Liver (tissue), 3 donors: ENCODE measurements around the gene NAA40.

Experiments
- GABPA ChIP-seq, 2 donors: IDR thresholded peaks in 1 of 2; conservative IDR thresholded peaks in 1 of 2; 2 replicates each; pipeline ENCODE4 v1.6.1; 2016; ENCODE audit warnings: antibody characterized with exemption in 2 of 2, mild to moderate bottlenecking in 1 of 2, moderate library complexity in 1 of 2
- HNF4G ChIP-seq: IDR thresholded peaks from 2 replicates; pipeline ENCODE4 v1.6.1; 2016; ENCODE audit warnings: antibody characterized with exemption
- JUND ChIP-seq, 2 donors: IDR thresholded peaks; 2 replicates each; pipeline ENCODE4 v1.6.1; 2016; ENCODE audit warnings: antibody characterized with exemption in 2 of 2
- MAX ChIP-seq: IDR thresholded peaks from 2 replicates; pipeline ENCODE4 v1.6.1; 2016; ENCODE audit warnings: antibody characterized with exemption
- RAD21 ChIP-seq, 2 donors: IDR thresholded peaks; 2 replicates each; pipeline ENCODE4 v1.6.1; 2016; ENCODE audit warnings: antibody characterized with exemption in 2 of 2, mild to moderate bottlenecking in 2 of 2
- SP1 ChIP-seq: IDR thresholded peaks from 2 replicates; pipeline ENCODE4 v1.6.1; 2018; ENCODE audit warnings: antibody characterized with exemption, mild to moderate bottlenecking
- TAF1 ChIP-seq: conservative IDR thresholded peaks from 2 replicates; pipeline ENCODE4 v1.6.1; 2016; ENCODE audit warnings: antibody characterized with exemption, mild to moderate bottlenecking
- YY1 ChIP-seq: IDR thresholded peaks from 2 replicates; pipeline ENCODE4 v1.6.1; 2016; ENCODE audit warnings: antibody characterized with exemption, mild to moderate bottlenecking
- TF ChIP-seq, protein P1 (sequence below): fragments of 150-350 bp; IDR thresholded peaks from 2 replicates; pipeline ENCODE4 v1.5.1; 2017; ENCODE audit warnings: improper control_type of control experiment, low read depth, low read length; ENCODE audit not compliant: missing input control
- TF ChIP-seq, protein P2 (sequence below): IDR thresholded peaks from 2 replicates; pipeline ENCODE4 v1.6.1; 2016; ENCODE audit warnings: antibody characterized with exemption
- donor health status: healthy.
- donor health status: healthy.

GRCh38 chr11:63920126-63920938, 18.5 kb upstream of the NAA40 start:
- TF ChIP-seq, protein P1, sequence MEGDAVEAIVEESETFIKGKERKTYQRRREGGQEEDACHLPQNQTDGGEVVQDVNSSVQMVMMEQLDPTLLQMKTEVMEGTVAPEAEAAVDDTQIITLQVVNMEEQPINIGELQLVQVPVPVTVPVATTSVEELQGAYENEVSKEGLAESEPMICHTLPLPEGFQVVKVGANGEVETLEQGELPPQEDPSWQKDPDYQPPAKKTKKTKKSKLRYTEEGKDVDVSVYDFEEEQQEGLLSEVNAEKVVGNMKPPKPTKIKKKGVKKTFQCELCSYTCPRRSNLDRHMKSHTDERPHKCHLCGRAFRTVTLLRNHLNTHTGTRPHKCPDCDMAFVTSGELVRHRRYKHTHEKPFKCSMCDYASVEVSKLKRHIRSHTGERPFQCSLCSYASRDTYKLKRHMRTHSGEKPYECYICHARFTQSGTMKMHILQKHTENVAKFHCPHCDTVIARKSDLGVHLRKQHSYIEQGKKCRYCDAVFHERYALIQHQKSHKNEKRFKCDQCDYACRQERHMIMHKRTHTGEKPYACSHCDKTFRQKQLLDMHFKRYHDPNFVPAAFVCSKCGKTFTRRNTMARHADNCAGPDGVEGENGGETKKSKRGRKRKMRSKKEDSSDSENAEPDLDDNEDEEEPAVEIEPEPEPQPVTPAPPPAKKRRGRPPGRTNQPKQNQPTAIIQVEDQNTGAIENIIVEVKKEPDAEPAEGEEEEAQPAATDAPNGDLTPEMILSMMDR: no peak
- TF ChIP-seq HNF4G: no peak
- TF ChIP-seq GABPA (IDR thresholded peaks at IDR 0.05 in 1 of 2, conservative IDR thresholded peaks at IDR 0.05 in 1 of 2): no peak
- no peak for TF ChIP-seq TAF1
- no peak for TF ChIP-seq SP1
- no peak for TF ChIP-seq YY1
- no peak for TF ChIP-seq JUND (IDR thresholded peaks at IDR 0.05)
- TF ChIP-seq RAD21 (IDR thresholded peaks at IDR 0.05): no peak
- no peak for TF ChIP-seq MAX
- TF ChIP-seq, protein P2, sequence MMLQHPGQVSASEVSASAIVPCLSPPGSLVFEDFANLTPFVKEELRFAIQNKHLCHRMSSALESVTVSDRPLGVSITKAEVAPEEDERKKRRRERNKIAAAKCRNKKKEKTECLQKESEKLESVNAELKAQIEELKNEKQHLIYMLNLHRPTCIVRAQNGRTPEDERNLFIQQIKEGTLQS: no peak
